ENCODE results near the gene GUCA2A. TPM values are rescaled to one million over a fixed set of nuclear protein-coding genes. Genes with fewer than 3 reads are reported as not detected.

Gene GUCA2A
- total and polyA plus RNA-seq, 2 of the 8 experiments (the other 6 are each of a cell fraction or from before 2014, with no cell fraction given) = not detected

DNA sequence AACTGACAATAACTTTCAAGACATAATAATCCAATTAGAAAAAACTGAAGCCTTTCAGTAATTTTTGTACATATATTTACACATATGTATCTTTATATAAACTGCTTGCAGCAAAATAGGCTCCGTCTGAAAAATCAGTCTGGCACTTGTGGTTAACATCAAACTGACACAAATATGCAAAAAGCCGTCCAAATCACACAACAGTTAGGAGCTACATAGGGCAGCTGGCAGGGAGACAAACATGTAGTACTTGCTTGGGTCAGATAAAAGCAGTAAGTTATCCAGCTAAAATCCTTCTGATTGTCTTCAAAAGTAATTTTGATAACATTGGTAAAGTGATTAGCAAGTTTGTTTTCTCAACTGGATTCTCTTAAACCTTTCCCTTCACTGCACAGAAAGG is 14.7 kb upstream of the GUCA2A start (continued):
- TF ChIP-seq SP4 (IDR thresholded peaks at IDR 0.05; ENCODE audit: low read length) (no peak), RNF2 (IDR thresholded peaks at IDR 0.05; ENCODE audit: borderline replicate concordance, low read depth, low read length, missing control alignments, poor library complexity, severe bottlenecking) (no peak), KDM4A (IDR thresholded peaks at IDR 0.05; ENCODE audit: low read depth, low read length, severe bottlenecking) (no peak), CHD1 (IDR thresholded peaks at IDR 0.05; ENCODE audit: low read depth, low read length) (no peak), TCF12 (IDR thresholded peaks at IDR 0.05; ENCODE audit: low read depth, low read length) (no peak)
- TF ChIP-seq, protein P1, sequence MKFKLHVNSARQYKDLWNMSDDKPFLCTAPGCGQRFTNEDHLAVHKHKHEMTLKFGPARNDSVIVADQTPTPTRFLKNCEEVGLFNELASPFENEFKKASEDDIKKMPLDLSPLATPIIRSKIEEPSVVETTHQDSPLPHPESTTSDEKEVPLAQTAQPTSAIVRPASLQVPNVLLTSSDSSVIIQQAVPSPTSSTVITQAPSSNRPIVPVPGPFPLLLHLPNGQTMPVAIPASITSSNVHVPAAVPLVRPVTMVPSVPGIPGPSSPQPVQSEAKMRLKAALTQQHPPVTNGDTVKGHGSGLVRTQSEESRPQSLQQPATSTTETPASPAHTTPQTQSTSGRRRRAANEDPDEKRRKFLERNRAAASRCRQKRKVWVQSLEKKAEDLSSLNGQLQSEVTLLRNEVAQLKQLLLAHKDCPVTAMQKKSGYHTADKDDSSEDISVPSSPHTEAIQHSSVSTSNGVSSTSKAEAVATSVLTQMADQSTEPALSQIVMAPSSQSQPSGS (IDR thresholded peaks at IDR 0.05; ENCODE audit: low read length) = no peak

Data from H1 (cell line).